Peyer's patch (tissue), 4 donors: Measurements from ENCODE around the gene TRAF2. TPM values are rescaled to one million over a fixed set of nuclear protein-coding genes. Genes with fewer than 3 reads are reported as not detected.
A peak's percentile ranks its signal among the peaks of the same experiment; 100 is the strongest.

ENCODE experiments used
- DNase-seq, 3 donors: peaks; one replicate each; pipeline ENCODE4 v3.0.0-alpha.2; 2017 to 2019
- H3K27ac ChIP-seq, 4 donors: fragments of 200-600 bp; sonication (generic); one replicate each; pipeline ENCODE4 v1.5.1; 2016 to 2019
- H3K27me3 ChIP-seq, 2 donors: fragments of 200-600 bp; sonication (generic); one replicate each; pipeline ENCODE4 v1.5.1; 2019
- H3K36me3 ChIP-seq, 3 donors: fragments of 200-600 bp; sonication (generic); one replicate each; pipeline ENCODE4 v1.5.1; 2016 to 2019
- H3K4me1 ChIP-seq, 4 donors: fragments of 200-600 bp; sonication (generic); one replicate each; pipeline ENCODE4 v1.5.1; 2016 to 2019
- H3K4me3 ChIP-seq, 4 donors: fragments of 200-600 bp; sonication (generic); 1 replicate in 3 of 4; 2 replicates in 1 of 4; pipeline ENCODE4 v1.5.1; 2016 to 2019; ENCODE audit warnings: mild to moderate bottlenecking in 1 of 4
- H3K9me3 ChIP-seq, 4 donors: fragments of 200-600 bp; sonication (generic); one replicate each; pipeline ENCODE4 v1.5.1; 2016 to 2019; ENCODE audit warnings: mild to moderate bottlenecking in 1 of 4
- POLR2A ChIP-seq, 2 donors: fragments of 450-650 bp; IDR thresholded peaks; one replicate each; pipeline ENCODE4 v1.5.1; 2017; ENCODE audit warnings: antibody characterized with exemption in 2 of 2, mild to moderate bottlenecking in 2 of 2, moderate library complexity in 2 of 2
- total RNA-seq, 4 donors: library from RNA; depleted of rRNA; stranded (reverse); fragments of >200 nt; gene quantifications; one replicate each; pipeline ENCODE4 v1.1.0, GENCODE V29; 2016
- TF ChIP-seq, protein P1 (sequence below), 6 experiments: fragments of 450-650 bp in 4 of 6; fragments of 200-600 bp in 2 of 6; sonication (generic) in 1 of 6; IDR thresholded peaks; one replicate each; pipeline ENCODE4 v1.5.1; 2017 to 2019; ENCODE audit warnings: antibody characterized with exemption in 6 of 6, mild to moderate bottlenecking in 3 of 6, moderate library complexity in 1 of 6

Gene TRAF2
- total RNA-seq, 4 donors from 2014 or later, result 17.5 to 75.1 (median 22.2) TPM

DNA sequence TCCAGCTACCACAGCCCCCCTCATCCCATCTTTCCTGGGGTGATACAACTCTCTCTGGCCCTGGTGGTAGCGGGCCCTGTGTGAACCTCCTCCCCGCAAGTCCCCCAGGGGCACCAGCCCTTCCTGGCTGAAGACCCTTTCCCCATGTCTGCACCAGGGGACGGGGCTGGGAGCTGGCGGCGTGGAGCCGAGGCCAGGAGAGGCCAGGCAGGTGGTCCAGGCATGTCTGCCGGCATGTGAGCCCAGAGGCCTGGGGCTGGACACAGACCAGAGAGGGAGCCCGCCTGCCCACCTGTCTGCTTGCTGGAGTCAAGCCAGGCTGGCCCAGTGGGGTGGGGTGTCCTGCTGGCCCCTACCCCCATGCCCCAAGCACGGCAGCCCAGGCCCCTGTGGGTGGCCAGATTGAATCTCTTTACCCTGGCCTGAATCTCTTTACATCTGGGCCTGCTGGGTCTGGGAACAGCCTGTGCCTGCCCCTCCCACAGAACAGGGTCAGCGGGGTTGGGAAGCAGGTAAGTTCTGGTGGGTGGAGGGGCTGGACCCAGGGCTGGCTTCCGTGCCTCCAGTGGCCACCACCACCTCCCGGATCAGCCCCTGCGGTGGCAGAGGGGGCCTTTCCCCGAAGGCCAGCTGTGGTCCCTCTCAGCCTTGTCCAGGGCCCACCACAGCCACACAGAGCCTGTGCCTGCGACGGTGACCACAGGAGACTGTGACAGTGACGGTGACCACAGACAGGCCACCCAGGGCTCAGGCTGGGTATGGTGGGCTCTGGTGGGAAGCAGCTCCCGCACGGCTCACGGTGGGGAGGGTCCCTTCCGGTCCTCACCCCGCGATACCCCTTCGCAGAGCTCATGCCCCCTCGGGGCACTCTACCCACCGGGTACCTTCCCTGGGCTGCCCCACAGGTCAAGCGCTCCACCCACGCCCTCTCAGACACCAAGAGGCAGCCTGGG, 72.9 kb downstream of the TRAF2 start:
- Histone ChIP-seq H3K9me3 (no peaks in the 10 kb centered on the region), H3K27ac (peak overlapping the region in 1 of 4 donors; percentile 42)

DNA sequence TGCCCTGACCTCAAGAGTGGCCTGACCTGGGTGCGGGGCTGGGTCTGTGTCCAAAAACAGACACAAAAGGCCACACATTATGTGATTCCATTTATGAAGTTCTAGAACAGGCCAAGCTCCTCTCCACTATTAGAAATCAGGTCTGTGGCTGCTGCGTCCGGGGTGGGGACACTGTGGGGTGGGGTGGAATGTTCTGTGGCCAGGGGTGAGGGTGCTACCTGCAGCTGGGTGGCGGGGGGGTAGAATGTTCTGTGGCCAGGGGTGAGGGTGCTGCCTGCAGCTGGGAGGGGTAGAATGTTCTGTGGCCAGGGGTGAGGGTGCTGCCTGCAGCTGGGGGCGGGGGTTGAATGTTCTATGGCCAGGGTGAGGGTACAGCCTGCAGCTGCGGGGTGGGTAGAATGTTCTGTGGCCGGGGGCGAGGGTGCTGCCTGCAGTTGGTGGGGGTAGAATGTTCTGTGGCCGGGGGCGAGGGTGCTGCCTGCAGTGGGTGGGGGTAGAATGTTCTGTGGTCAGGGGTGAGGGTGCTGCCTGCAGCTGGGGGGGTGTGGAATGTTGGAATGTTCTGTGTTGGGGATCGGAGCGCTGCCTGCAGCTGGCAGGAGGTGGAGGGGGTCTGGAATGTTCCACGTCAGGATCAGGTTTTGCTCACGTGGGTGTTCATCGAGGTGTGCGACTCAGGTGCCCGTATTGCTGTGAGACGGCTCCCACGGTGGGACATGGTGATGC, 74.1 kb downstream of the TRAF2 start:
- Histone ChIP-seq H3K4me3 (no peak overlapping the region), H3K27ac (peak overlapping the region in 1 of 4 donors; percentile 42)

More for the DNA sequence above, 72.9 kb downstream of the TRAF2 start:
- no peak for DNase-seq
- TF ChIP-seq, protein P1, sequence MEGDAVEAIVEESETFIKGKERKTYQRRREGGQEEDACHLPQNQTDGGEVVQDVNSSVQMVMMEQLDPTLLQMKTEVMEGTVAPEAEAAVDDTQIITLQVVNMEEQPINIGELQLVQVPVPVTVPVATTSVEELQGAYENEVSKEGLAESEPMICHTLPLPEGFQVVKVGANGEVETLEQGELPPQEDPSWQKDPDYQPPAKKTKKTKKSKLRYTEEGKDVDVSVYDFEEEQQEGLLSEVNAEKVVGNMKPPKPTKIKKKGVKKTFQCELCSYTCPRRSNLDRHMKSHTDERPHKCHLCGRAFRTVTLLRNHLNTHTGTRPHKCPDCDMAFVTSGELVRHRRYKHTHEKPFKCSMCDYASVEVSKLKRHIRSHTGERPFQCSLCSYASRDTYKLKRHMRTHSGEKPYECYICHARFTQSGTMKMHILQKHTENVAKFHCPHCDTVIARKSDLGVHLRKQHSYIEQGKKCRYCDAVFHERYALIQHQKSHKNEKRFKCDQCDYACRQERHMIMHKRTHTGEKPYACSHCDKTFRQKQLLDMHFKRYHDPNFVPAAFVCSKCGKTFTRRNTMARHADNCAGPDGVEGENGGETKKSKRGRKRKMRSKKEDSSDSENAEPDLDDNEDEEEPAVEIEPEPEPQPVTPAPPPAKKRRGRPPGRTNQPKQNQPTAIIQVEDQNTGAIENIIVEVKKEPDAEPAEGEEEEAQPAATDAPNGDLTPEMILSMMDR (IDR thresholded peaks at IDR 0.05), result no peak
- no peak for TF ChIP-seq POLR2A (IDR thresholded peaks at IDR 0.05)
- H3K27me3 ChIP-seq, result no peaks in the 10 kb centered on the region
- H3K36me3 ChIP-seq, result no peaks in the 10 kb centered on the region
- no peak overlapping the region for H3K4me3 ChIP-seq
- H3K4me1 ChIP-seq, result peaks cover 0 to 3% (median 0%) of the 10 kb centered on the region in 4 donors

DNA sequence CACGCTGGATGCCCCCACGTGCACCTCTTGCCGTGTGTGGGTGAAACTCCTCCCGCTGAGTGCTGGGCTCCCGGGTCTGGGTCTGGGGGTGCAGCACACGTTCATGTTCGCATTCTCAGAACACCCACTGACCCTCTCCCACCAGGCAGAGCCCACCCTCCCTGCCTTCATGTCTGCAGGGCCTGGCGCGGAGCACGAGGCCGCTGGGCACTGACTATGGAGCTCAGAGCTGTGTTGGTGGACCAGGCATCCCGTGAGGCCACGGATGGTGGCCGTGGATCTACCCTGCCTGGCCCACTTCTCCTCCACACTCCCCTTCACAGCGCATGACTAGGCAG, 74.6 kb downstream of the TRAF2 start:
- no peaks in the 10 kb centered on the region for H3K27me3 ChIP-seq
- H3K9me3 ChIP-seq, result no peaks in the 10 kb centered on the region
- H3K36me3 ChIP-seq, result no peaks in the 10 kb centered on the region
- H3K27ac ChIP-seq, result peak overlapping the region in 1 of 4 donors; percentile 34
- peaks cover 0 to 19% (median 0%) of the 10 kb centered on the region in 4 donors for H3K4me1 ChIP-seq
- TF ChIP-seq, protein P1 (IDR thresholded peaks at IDR 0.05), result no peak
- no peak for TF ChIP-seq POLR2A (IDR thresholded peaks at IDR 0.05)
- no peak for DNase-seq
- no peak overlapping the region for H3K4me3 ChIP-seq

More for the DNA sequence above, 74.1 kb downstream of the TRAF2 start:
- no peaks in the 10 kb centered on the region for H3K27me3 ChIP-seq
- no peaks in the 10 kb centered on the region for H3K36me3 ChIP-seq
- peak in 2 of 3 donors; percentile 42 to 62 for DNase-seq
- no peaks in the 10 kb centered on the region for H3K9me3 ChIP-seq
- H3K4me1 ChIP-seq, result peaks cover 0 to 14% (median 0%) of the 10 kb centered on the region in 4 donors
- TF ChIP-seq, protein P1 (IDR thresholded peaks at IDR 0.05), result no peak
- no peak for TF ChIP-seq POLR2A (IDR thresholded peaks at IDR 0.05)

DNA sequence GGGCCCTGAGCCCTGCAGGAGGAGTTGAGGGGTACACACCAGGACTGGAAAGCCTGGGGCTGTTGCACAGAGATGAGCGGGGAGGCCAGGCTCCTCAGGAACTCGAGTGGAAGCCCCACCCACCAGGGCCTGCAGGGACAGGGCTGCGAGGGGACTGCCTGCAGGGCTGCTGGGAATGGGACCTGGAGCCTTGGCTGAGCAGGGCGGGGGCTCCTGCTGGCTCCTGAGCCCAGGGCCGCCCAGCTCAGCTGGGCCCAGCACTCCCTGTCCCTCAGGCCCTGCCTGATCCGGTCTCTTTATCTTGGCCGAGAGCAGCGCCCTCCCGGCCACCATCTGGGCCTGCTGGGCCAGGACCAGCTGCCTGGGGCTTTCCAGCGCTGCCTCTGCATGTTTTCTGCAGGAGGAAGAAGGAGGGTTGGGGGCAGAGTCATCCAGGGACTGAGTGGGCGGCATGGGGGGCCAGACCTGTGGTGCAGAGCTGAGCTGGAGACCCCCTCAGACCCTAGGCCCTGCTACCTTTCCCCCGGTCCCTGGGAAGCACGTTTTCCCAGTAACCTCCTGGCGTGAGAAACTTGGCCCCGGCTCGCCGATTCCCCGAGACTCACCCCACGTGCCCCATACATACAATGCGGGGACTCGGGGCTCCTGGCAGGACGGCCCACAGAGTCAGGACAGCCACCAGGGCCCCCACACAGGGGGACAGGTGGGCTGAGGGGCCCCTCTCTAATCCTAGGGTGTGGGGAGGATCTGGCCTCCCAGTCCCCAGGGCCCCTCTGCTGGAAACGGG, 75.2 kb downstream of the TRAF2 start:
- peaks cover 0 to 25% (median 0%) of the 10 kb centered on the region in 4 donors for H3K4me1 ChIP-seq
- no peak overlapping the region for H3K4me3 ChIP-seq
- H3K27me3 ChIP-seq, result no peaks in the 10 kb centered on the region
- H3K9me3 ChIP-seq, result no peaks in the 10 kb centered on the region
- TF ChIP-seq POLR2A (IDR thresholded peaks at IDR 0.05), result no peak
- TF ChIP-seq, protein P1 (IDR thresholded peaks at IDR 0.05), result no peak
- no peaks in the 10 kb centered on the region for H3K36me3 ChIP-seq
- DNase-seq, result no peak
- H3K27ac ChIP-seq, result peak overlapping the region in 1 of 4 donors; percentile 34

DNA sequence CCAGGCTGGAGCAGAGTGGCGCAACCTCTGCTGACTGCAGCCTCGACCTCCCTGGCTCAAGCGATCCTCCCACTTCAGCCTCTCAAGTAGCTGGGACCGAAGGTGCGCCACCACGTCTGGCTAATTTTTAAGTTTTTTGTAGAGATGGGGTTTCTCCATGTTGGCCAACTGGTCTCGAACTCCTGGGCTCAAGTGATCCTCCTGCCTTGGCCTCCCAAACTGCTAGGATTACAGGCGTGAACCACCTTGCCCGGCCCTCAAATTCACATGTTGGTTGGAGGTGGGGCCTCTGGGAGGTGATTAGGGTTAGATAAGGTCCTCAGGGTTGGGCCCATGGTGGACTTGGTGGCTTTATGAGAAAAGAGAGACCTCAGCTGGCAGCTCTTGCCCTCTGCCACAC, 75.8 kb downstream of the TRAF2 start:
- no peak overlapping the region for H3K27ac ChIP-seq
- H3K27me3 ChIP-seq, result no peaks in the 10 kb centered on the region
- H3K4me3 ChIP-seq, result no peak overlapping the region
- no peaks in the 10 kb centered on the region for H3K9me3 ChIP-seq
- no peak for DNase-seq
- peaks cover 0 to 26% (median 0%) of the 10 kb centered on the region in 4 donors for H3K4me1 ChIP-seq
- H3K36me3 ChIP-seq, result no peaks in the 10 kb centered on the region
- TF ChIP-seq POLR2A (IDR thresholded peaks at IDR 0.05), result no peak
- TF ChIP-seq, protein P1 (IDR thresholded peaks at IDR 0.05), result no peak
